ENCODE data around the gene FBN1. TPM values are rescaled to one million over a fixed set of nuclear protein-coding genes. Genes with fewer than 3 reads are reported as not detected.

FBN1 gene
- polyA plus RNA-seq (2013, experiment 1 of 2), result 170 TPM
- polyA plus RNA-seq (2013, experiment 2 of 2), result 151 TPM

GRCh38 chr15:48645558-48646330 is at the start of gene FBN1:
Gene FBN1 (minus strand): TSS chr15:48645709. CDS start chr15:48644769, 940 bp downstream.
- Histone ChIP-seq H2BK5ac (ENCODE audit: low read depth, low read length, poor library complexity, severe bottlenecking) (peak within 1 kb of the TSS; percentile 97), H3K9me3 (ENCODE audit: control insufficient read depth, low read length) (no peaks in the 10 kb centered on the region), H2BK12ac (ENCODE audit: low read length in 2 of 2) (peak within 1 kb of the TSS; percentile 25 to 70), H2BK120ac (ENCODE audit: low read depth, low read length) (peak within 1 kb of the TSS; percentile 93), H3K79me1 (replicated peaks; ENCODE audit: low read length, poor library complexity, severe bottlenecking) (peaks cover 2% of the 10 kb centered on the region), H4K8ac (ENCODE audit: low read length) (peak within 1 kb of the TSS; percentile 93), H4K91ac (ENCODE audit: low read length) (peak within 1 kb of the TSS; percentile 95), H3K27ac (ENCODE audit: low read length, poor library complexity, severe bottlenecking) (peak within 1 kb of the TSS; percentile 83), H2AFZ (ENCODE audit: low read depth, low read length) (peak within 1 kb of the TSS; percentile 24), H3K9ac (ENCODE audit: low read length) (peak within 1 kb of the TSS; percentile 97), H3K27me3 (ENCODE audit: control insufficient read depth in 1 of 2, insufficient read depth in 1 of 2, low read length in 2 of 2) (no peaks in the 10 kb centered on the region), H3K4me3 (ENCODE audit: insufficient read depth in 1 of 2, low read depth in 1 of 2, low read length in 2 of 2) (peak within 1 kb of the TSS; percentile 92 to 98), H3K14ac (ENCODE audit: low read length in 2 of 2) (peak within 1 kb of the TSS; percentile 45 to 97), H3K18ac (ENCODE audit: low read depth in 1 of 2, low read length in 2 of 2) (peak within 1 kb of the TSS; percentile 99), H3K4me2 (ENCODE audit: low read length, poor library complexity, severe bottlenecking) (peak within 1 kb of the TSS; percentile 82), H3K36me3 (ENCODE audit: control insufficient read depth in 1 of 2, insufficient read depth in 2 of 2, low read depth in 1 of 2, low read length in 2 of 2) (peaks cover 3 to 24% of the 10 kb centered on the region in 2 experiments), H3K4ac (ENCODE audit: low read depth in 1 of 2, low read length in 2 of 2) (peak within 1 kb of the TSS; percentile 83 to 98), H3K4me1 (ENCODE audit: control insufficient read depth, insufficient read depth, low read depth, low read length) (peaks cover 6% of the 10 kb centered on the region), H3K23ac (ENCODE audit: low read length in 2 of 2) (peak within 1 kb of the TSS in 1 of 2 experiments; percentile 100), H2BK15ac (ENCODE audit: low read depth, poor library complexity, severe bottlenecking) (peak within 1 kb of the TSS; percentile 93), H2AK5ac (ENCODE audit: low read length, severe bottlenecking) (peak within 1 kb of the TSS; percentile 88)
- peak; percentile 95 for DNase-seq
- WGBS, result under 1% methylated on average over 52 of the region's 66 CpGs

- H2AK5ac ChIP-seq (ENCODE audit: low read length, severe bottlenecking), result no peak overlapping the region
- H2BK12ac ChIP-seq (ENCODE audit: low read length in 2 of 2), result no peak overlapping the region
- no peaks in the 10 kb centered on the region for H3K79me1 ChIP-seq (replicated peaks; ENCODE audit: low read length, poor library complexity, severe bottlenecking)
- peak; percentile 37 for DNase-seq
- no peaks in the 10 kb centered on the region for H3K36me3 ChIP-seq (ENCODE audit: control insufficient read depth in 1 of 2, insufficient read depth in 2 of 2, low read depth in 1 of 2, low read length in 2 of 2)
- H3K9me3 ChIP-seq (ENCODE audit: control insufficient read depth, low read length), result no peaks in the 10 kb centered on the region
- H3K4me2 ChIP-seq (ENCODE audit: low read length, poor library complexity, severe bottlenecking), result no peak overlapping the region
- H2BK120ac ChIP-seq (ENCODE audit: low read depth, low read length), result no peak overlapping the region
- no peak overlapping the region for H2BK15ac ChIP-seq (ENCODE audit: low read depth, poor library complexity, severe bottlenecking)
- no peak overlapping the region for H4K8ac ChIP-seq (ENCODE audit: low read length)
- no peak overlapping the region for H3K18ac ChIP-seq (ENCODE audit: low read depth in 1 of 2, low read length in 2 of 2)
- H2AFZ ChIP-seq (ENCODE audit: low read depth, low read length), result no peak overlapping the region
- no peak overlapping the region for H2BK5ac ChIP-seq (ENCODE audit: low read depth, low read length, poor library complexity, severe bottlenecking)
- peak overlapping the region; percentile 32 for H3K9ac ChIP-seq (ENCODE audit: low read length)
- no peak overlapping the region for H3K4me3 ChIP-seq (ENCODE audit: insufficient read depth in 1 of 2, low read depth in 1 of 2, low read length in 2 of 2)
- H3K23ac ChIP-seq (ENCODE audit: low read length in 2 of 2), result no peak overlapping the region
- H3K14ac ChIP-seq (ENCODE audit: low read length in 2 of 2), result no peak overlapping the region
- peaks cover 4% of the 10 kb centered on the region for H3K4me1 ChIP-seq (ENCODE audit: control insufficient read depth, insufficient read depth, low read depth, low read length)
- H3K27ac ChIP-seq (ENCODE audit: low read length, poor library complexity, severe bottlenecking), result peak overlapping the region; percentile 99
- no peaks in the 10 kb centered on the region for H3K27me3 ChIP-seq (ENCODE audit: control insufficient read depth in 1 of 2, insufficient read depth in 1 of 2, low read length in 2 of 2)
- H4K91ac ChIP-seq (ENCODE audit: low read length), result no peak overlapping the region
- no peak overlapping the region for H3K4ac ChIP-seq (ENCODE audit: low read depth in 1 of 2, low read length in 2 of 2)
These were observed 48.0 kb upstream of the FBN1 start for GRCh38 chr15:48693484-48693883.

GRCh38 chr15:48688493-48688892 is 43.0 kb upstream of the FBN1 start:
- no peak overlapping the region for H2BK15ac ChIP-seq (ENCODE audit: low read depth, poor library complexity, severe bottlenecking)
- H3K4me3 ChIP-seq (ENCODE audit: insufficient read depth in 1 of 2, low read depth in 1 of 2, low read length in 2 of 2), result no peak overlapping the region
- H3K4me1 ChIP-seq (ENCODE audit: control insufficient read depth, insufficient read depth, low read depth, low read length), result no peaks in the 10 kb centered on the region
- H2BK12ac ChIP-seq (ENCODE audit: low read length in 2 of 2), result no peak overlapping the region
- H3K27me3 ChIP-seq (ENCODE audit: control insufficient read depth in 1 of 2, insufficient read depth in 1 of 2, low read length in 2 of 2), result no peaks in the 10 kb centered on the region
- no peak overlapping the region for H3K18ac ChIP-seq (ENCODE audit: low read depth in 1 of 2, low read length in 2 of 2)
- DNase-seq, result no peak
- no peak overlapping the region for H3K23ac ChIP-seq (ENCODE audit: low read length in 2 of 2)
- no CpG with 5 or more reads among the region's 2 CpGs for WGBS
- H3K9ac ChIP-seq (ENCODE audit: low read length), result no peak overlapping the region
- H2BK120ac ChIP-seq (ENCODE audit: low read depth, low read length), result no peak overlapping the region
- H3K27ac ChIP-seq (ENCODE audit: low read length, poor library complexity, severe bottlenecking), result no peak overlapping the region
- no peak overlapping the region for H4K8ac ChIP-seq (ENCODE audit: low read length)
- no peaks in the 10 kb centered on the region for H3K79me1 ChIP-seq (replicated peaks; ENCODE audit: low read length, poor library complexity, severe bottlenecking)
- H3K36me3 ChIP-seq (ENCODE audit: control insufficient read depth in 1 of 2, insufficient read depth in 2 of 2, low read depth in 1 of 2, low read length in 2 of 2), result no peaks in the 10 kb centered on the region
- H3K14ac ChIP-seq (ENCODE audit: low read length in 2 of 2), result no peak overlapping the region
- H2AK5ac ChIP-seq (ENCODE audit: low read length, severe bottlenecking), result no peak overlapping the region
- H3K9me3 ChIP-seq (ENCODE audit: control insufficient read depth, low read length), result peaks cover 4% of the 10 kb centered on the region
- no peak overlapping the region for H4K91ac ChIP-seq (ENCODE audit: low read length)
- no peak overlapping the region for H2AFZ ChIP-seq (ENCODE audit: low read depth, low read length)
- no peak overlapping the region for H3K4ac ChIP-seq (ENCODE audit: low read depth in 1 of 2, low read length in 2 of 2)
- no peak overlapping the region for H2BK5ac ChIP-seq (ENCODE audit: low read depth, low read length, poor library complexity, severe bottlenecking)
- no peak overlapping the region for H3K4me2 ChIP-seq (ENCODE audit: low read length, poor library complexity, severe bottlenecking)

GRCh38 chr15:48683991-48684765 is 38.7 kb upstream of the FBN1 start:
- H3K14ac ChIP-seq (ENCODE audit: low read length in 2 of 2), result no peak overlapping the region
- H3K4ac ChIP-seq (ENCODE audit: low read depth in 1 of 2, low read length in 2 of 2), result peak overlapping the region in 1 of 2 experiments; percentile 47
- no peak overlapping the region for H4K91ac ChIP-seq (ENCODE audit: low read length)
- no peak overlapping the region for H3K18ac ChIP-seq (ENCODE audit: low read depth in 1 of 2, low read length in 2 of 2)
- H3K36me3 ChIP-seq (ENCODE audit: control insufficient read depth in 1 of 2, insufficient read depth in 2 of 2, low read depth in 1 of 2, low read length in 2 of 2), result no peaks in the 10 kb centered on the region
- WGBS, result 98% methylated on average over 3 of the region's 4 CpGs
- no peak overlapping the region for H3K27ac ChIP-seq (ENCODE audit: low read length, poor library complexity, severe bottlenecking)
- H2BK5ac ChIP-seq (ENCODE audit: low read depth, low read length, poor library complexity, severe bottlenecking), result no peak overlapping the region
- H2AK5ac ChIP-seq (ENCODE audit: low read length, severe bottlenecking), result no peak overlapping the region
- H2BK12ac ChIP-seq (ENCODE audit: low read length in 2 of 2), result no peak overlapping the region
- no peak for DNase-seq
- H4K8ac ChIP-seq (ENCODE audit: low read length), result peak overlapping the region; percentile 7
- no peak overlapping the region for H3K9ac ChIP-seq (ENCODE audit: low read length)
- H3K23ac ChIP-seq (ENCODE audit: low read length in 2 of 2), result no peak overlapping the region
- no peaks in the 10 kb centered on the region for H3K4me1 ChIP-seq (ENCODE audit: control insufficient read depth, insufficient read depth, low read depth, low read length)
- no peak overlapping the region for H2BK15ac ChIP-seq (ENCODE audit: low read depth, poor library complexity, severe bottlenecking)
- H3K4me3 ChIP-seq (ENCODE audit: insufficient read depth in 1 of 2, low read depth in 1 of 2, low read length in 2 of 2), result no peak overlapping the region
- H3K79me1 ChIP-seq (replicated peaks; ENCODE audit: low read length, poor library complexity, severe bottlenecking), result no peaks in the 10 kb centered on the region
- H3K9me3 ChIP-seq (ENCODE audit: control insufficient read depth, low read length), result peaks cover 4% of the 10 kb centered on the region
- H2AFZ ChIP-seq (ENCODE audit: low read depth, low read length), result no peak overlapping the region
- no peaks in the 10 kb centered on the region for H3K27me3 ChIP-seq (ENCODE audit: control insufficient read depth in 1 of 2, insufficient read depth in 1 of 2, low read length in 2 of 2)
- H2BK120ac ChIP-seq (ENCODE audit: low read depth, low read length), result no peak overlapping the region
- no peak overlapping the region for H3K4me2 ChIP-seq (ENCODE audit: low read length, poor library complexity, severe bottlenecking)

Data from mesenchymal stem cell (in vitro differentiated cells and primary cell).